Bronchial epithelial cell (primary cell): Measurements from ENCODE around the gene RAB40C. TPM values are rescaled to one million over a fixed set of nuclear protein-coding genes. Genes with fewer than 3 reads are reported as not detected.

Source experiments
- DNase-seq: peaks from one replicate; pipeline ENCODE4 v3.0.0-alpha.2; 2010; ENCODE audit warnings: low read depth
- FAIRE-seq: peaks from 2 replicates; lab custom pipeline; 2011; peaks lifted over from hg19 to GRCh38; lab: Jason Lieb, UNC
- H3K27me3 ChIP-seq: 2 replicates; pipeline ENCODE4 v1.5.1; 2011; ENCODE audit warnings: low read length; ENCODE audit not compliant: control insufficient read depth, insufficient read depth
- H3K36me3 ChIP-seq: 2 replicates; pipeline ENCODE4 v1.5.1; 2011; ENCODE audit warnings: low read length; ENCODE audit not compliant: control insufficient read depth, insufficient read depth
- H3K4me3 ChIP-seq: 2 replicates; pipeline ENCODE4 v1.5.1; 2011; ENCODE audit warnings: mild to moderate bottlenecking, low read depth, low read length, control low read depth
- total RNA-seq: library from RNA; depleted of rRNA; stranded (reverse); fragments of >200 nt; gene quantifications from 2 replicates; pipeline ENCODE4 v1.2.1, GENCODE V29; 2014
- TF ChIP-seq, protein P1 (sequence below): IDR thresholded peaks from 2 replicates; pipeline ENCODE4 v1.5.1; 2011; ENCODE audit warnings: mild to moderate bottlenecking, moderate library complexity, low read length, control low read depth, inconsistent platforms; ENCODE audit not compliant: insufficient read depth, severe bottlenecking

RAB40C gene
- total RNA-seq, 1 donor from 2014 or later = 10.8 TPM

- TF ChIP-seq, protein P1, sequence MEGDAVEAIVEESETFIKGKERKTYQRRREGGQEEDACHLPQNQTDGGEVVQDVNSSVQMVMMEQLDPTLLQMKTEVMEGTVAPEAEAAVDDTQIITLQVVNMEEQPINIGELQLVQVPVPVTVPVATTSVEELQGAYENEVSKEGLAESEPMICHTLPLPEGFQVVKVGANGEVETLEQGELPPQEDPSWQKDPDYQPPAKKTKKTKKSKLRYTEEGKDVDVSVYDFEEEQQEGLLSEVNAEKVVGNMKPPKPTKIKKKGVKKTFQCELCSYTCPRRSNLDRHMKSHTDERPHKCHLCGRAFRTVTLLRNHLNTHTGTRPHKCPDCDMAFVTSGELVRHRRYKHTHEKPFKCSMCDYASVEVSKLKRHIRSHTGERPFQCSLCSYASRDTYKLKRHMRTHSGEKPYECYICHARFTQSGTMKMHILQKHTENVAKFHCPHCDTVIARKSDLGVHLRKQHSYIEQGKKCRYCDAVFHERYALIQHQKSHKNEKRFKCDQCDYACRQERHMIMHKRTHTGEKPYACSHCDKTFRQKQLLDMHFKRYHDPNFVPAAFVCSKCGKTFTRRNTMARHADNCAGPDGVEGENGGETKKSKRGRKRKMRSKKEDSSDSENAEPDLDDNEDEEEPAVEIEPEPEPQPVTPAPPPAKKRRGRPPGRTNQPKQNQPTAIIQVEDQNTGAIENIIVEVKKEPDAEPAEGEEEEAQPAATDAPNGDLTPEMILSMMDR = no peak
- DNase-seq (no peak), FAIRE-seq (no peak)
- Histone ChIP-seq H3K27me3 (peaks cover 2% of the 10 kb centered on the region), H3K4me3 (no peak within 1 kb of the TSS), H3K36me3 (no peaks in the 10 kb centered on the region)
Observed at GRCh38 chr16:566475-567372, 23.1 kb upstream of the RAB40C start, which contains the start of gene NHLRC4. TSS of gene NHLRC4 (plus strand) at chr16:567005. CDS start at chr16:568048, 1,043 bp downstream.

GRCh38 chr16:567373-568256 lies 22.3 kb upstream of the RAB40C start:
- Histone ChIP-seq H3K36me3 (no peaks in the 10 kb centered on the region), H3K4me3 (no peak overlapping the region), H3K27me3 (no peaks in the 10 kb centered on the region)
- DNase-seq (no peak), FAIRE-seq (no peak)
- TF ChIP-seq, protein P1 = no peak

GRCh38 chr16:568401-569258 lies 21.2 kb upstream of the RAB40C start:
- DNase-seq (no peak), FAIRE-seq (no peak)
- no peaks in the 10 kb centered on the region for H3K36me3 ChIP-seq
- TF ChIP-seq, protein P1 = no peak
- H3K27me3 ChIP-seq = no peaks in the 10 kb centered on the region
- H3K4me3 ChIP-seq = no peak overlapping the region

DNA sequence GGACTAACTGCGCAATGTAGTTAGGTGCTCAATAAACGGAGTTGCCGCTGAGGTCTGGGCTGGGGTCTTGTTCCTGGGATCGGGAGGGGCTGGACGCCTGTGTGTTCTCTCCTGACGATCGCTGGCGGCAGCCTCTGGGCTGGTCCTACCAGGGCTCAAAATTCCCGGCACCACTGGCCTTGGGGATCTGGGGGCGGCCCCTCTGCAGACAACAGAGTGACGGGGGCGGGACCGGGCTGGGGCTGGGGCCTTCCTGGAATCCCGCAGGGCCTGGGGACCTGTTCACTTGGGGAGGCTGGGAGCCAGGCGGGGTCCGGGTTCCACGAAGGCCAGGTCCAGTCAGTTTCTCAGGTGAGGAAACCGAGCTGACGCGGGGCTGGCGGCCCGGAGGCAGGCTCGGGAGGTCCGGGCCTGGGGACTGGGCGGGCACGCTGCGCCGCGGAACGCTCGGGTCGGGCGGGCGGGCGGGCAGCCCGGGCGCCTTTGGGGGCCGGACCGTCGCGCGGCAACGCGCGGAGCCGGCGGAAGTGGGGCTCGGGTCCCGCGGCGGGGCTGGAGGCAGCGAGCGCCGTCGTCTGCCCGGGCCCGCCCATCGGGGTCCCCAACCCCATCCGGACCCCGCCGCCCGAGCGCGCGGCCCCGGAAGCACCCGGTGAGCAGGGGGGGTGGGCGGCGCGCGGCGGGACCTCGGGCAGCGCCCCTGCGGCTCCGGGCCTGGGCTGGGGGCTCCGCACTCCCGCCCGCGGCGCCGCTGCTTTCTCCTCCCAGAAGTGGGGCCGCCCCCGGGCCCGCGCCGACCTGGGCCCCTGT lies 20.2 kb upstream of the RAB40C start, which contains the start of gene PIGQ:
Gene PIGQ (plus strand): TSS at position 524 of the 810 bp plus-strand sequence. CDS start 4,107 bp downstream, outside the sequence.
- DNase-seq (no peak), FAIRE-seq (no peak)
- TF ChIP-seq, protein P1 = no peak
- peak within 1 kb of the TSS; percentile 68 for H3K4me3 ChIP-seq
- H3K27me3 ChIP-seq = no peaks in the 10 kb centered on the region
- H3K36me3 ChIP-seq = no peaks in the 10 kb centered on the region
